Breast epithelium (tissue), 4 donors: ENCODE results near the gene KIF26B. TPM values are rescaled to one million over a fixed set of nuclear protein-coding genes. Genes with fewer than 3 reads are reported as not detected.

ENCODE experiments used
- DNase-seq, 2 donors: peaks; one replicate each; pipeline ENCODE4 v3.0.0-alpha.2; 2019; ENCODE audit warnings: low spot score in 2 of 2
- H3K27ac ChIP-seq, 2 donors: fragments of 200-600 bp; sonication (generic) in 1 of 2; one replicate each; pipeline ENCODE4 v1.5.1; 2016 to 2019; ENCODE audit warnings: mild to moderate bottlenecking in 1 of 2
- H3K27me3 ChIP-seq, 2 donors: fragments of 200-600 bp; sonication (generic) in 1 of 2; one replicate each; pipeline versions ENCODE4 v1.5.1 to v1.6.0; 2017 to 2019; ENCODE audit warnings: control low read depth in 1 of 2, mild to moderate bottlenecking in 1 of 2
- H3K36me3 ChIP-seq: fragments of 200-600 bp; one replicate; pipeline ENCODE4 v1.5.1; 2019
- H3K4me1 ChIP-seq, 2 donors: fragments of 200-600 bp; sonication (generic); one replicate each; pipeline ENCODE4 v1.5.1; 2016 to 2019; ENCODE audit warnings: control low read depth in 1 of 2
- H3K4me3 ChIP-seq, 3 donors: fragments of 200-600 bp; sonication (generic); 1 replicate in 2 of 3; 2 replicates in 1 of 3; pipeline ENCODE4 v1.5.1; 2016 to 2019; ENCODE audit warnings: mild to moderate bottlenecking in 3 of 3, moderate library complexity in 2 of 3
- H3K9me3 ChIP-seq, 2 donors: fragments of 200-600 bp; sonication (generic) in 1 of 2; one replicate each; pipeline ENCODE4 v1.5.1; 2016 to 2019; ENCODE audit warnings: control low read depth in 1 of 2
- CTCF ChIP-seq, 3 donors: fragments of 450-650 bp; IDR thresholded peaks; one replicate each; pipeline ENCODE4 v1.5.1; 2016 to 2017; ENCODE audit warnings: antibody characterized with exemption in 3 of 3, mild to moderate bottlenecking in 3 of 3, moderate library complexity in 3 of 3
- POLR2A ChIP-seq: fragments of 450-650 bp; IDR thresholded peaks from one replicate; pipeline ENCODE4 v1.6.1; 2016; ENCODE audit warnings: antibody characterized with exemption, mild to moderate bottlenecking, moderate library complexity
- POLR2AphosphoS5 ChIP-seq, 3 donors: sonication (generic); formaldehyde crosslinking; IDR thresholded peaks; one replicate each; pipeline ENCODE4 v1.6.1; 2017; ENCODE audit warnings: antibody characterized with exemption in 3 of 3
- intact Hi-C: fragments of 100-400 bp; cut with DNase I; formaldehyde crosslinking; loops from one replicate; pipeline ENCODE4 v1.15.1; 2023; ENCODE audit warnings: low total_unique reads
- total RNA-seq, 3 donors: library from RNA; depleted of rRNA; stranded (reverse); fragments of >200 nt; gene quantifications; one replicate each; pipeline ENCODE4 v1.1.0, GENCODE V29; 2016

Gene KIF26B
- total RNA-seq, 3 donors from 2014 or later: 0.32 to 1.0 (median 0.33) TPM

GRCh38 chr1:245301921-245302320 is 147.1 kb downstream of the KIF26B start:
- Histone ChIP-seq H3K36me3 (no peaks in the 10 kb centered on the region), H3K27me3 (peaks cover 0 to 6% of the 10 kb centered on the region in 2 donors), H3K27ac (no peak overlapping the region), H3K4me3 (no peak overlapping the region), H3K4me1 (peaks cover 0 to 3% of the 10 kb centered on the region in 2 donors), H3K9me3 (no peaks in the 10 kb centered on the region)
- intact Hi-C loops: no loop called here
- DNase-seq: no peak
- TF ChIP-seq CTCF (IDR thresholded peaks at IDR 0.05): no peak
- no peak for TF ChIP-seq POLR2A
- TF ChIP-seq POLR2AphosphoS5 (IDR thresholded peaks at IDR 0.05): no peak

- H3K27ac ChIP-seq: no peak overlapping the region
- H3K4me3 ChIP-seq: no peak overlapping the region
- DNase-seq: no peak
- TF ChIP-seq POLR2AphosphoS5 (IDR thresholded peaks at IDR 0.05): no peak
- TF ChIP-seq CTCF (IDR thresholded peaks at IDR 0.05): no peak
- TF ChIP-seq POLR2A: no peak
- H3K4me1 ChIP-seq: peaks cover 0 to 3% of the 10 kb centered on the region in 2 donors
- no peaks in the 10 kb centered on the region for H3K9me3 ChIP-seq
- H3K27me3 ChIP-seq: peaks cover 0 to 6% of the 10 kb centered on the region in 2 donors
- intact Hi-C loops: no loop called here
- H3K36me3 ChIP-seq: no peaks in the 10 kb centered on the region
Measured at GRCh38 chr1:245304698-245305097, 149.9 kb downstream of the KIF26B start.

GRCh38 chr1:245306020-245306419 is 151.2 kb downstream of the KIF26B start:
- TF ChIP-seq POLR2AphosphoS5 (IDR thresholded peaks at IDR 0.05): no peak
- no peak for TF ChIP-seq POLR2A
- no peak for TF ChIP-seq CTCF (IDR thresholded peaks at IDR 0.05)
- Histone ChIP-seq H3K36me3 (no peaks in the 10 kb centered on the region), H3K27me3 (peaks cover 0 to 6% of the 10 kb centered on the region in 2 donors), H3K4me3 (no peak overlapping the region), H3K27ac (no peak overlapping the region), H3K4me1 (peaks cover 0 to 3% of the 10 kb centered on the region in 2 donors), H3K9me3 (no peaks in the 10 kb centered on the region)
- no peak for DNase-seq
- intact Hi-C loops: no loop called here

GRCh38 chr1:245306628-245307410 is 152.0 kb downstream of the KIF26B start:
- intact Hi-C loops: no loop called here
- Histone ChIP-seq H3K27me3 (peaks cover 0 to 6% of the 10 kb centered on the region in 2 donors), H3K36me3 (no peaks in the 10 kb centered on the region), H3K4me1 (no peaks in the 10 kb centered on the region), H3K27ac (no peak overlapping the region), H3K4me3 (no peak overlapping the region), H3K9me3 (no peaks in the 10 kb centered on the region)
- TF ChIP-seq CTCF (IDR thresholded peaks at IDR 0.05) (no peak), POLR2A (no peak)
- DNase-seq: no peak
